ENCODE measurements around the gene TFF3. TPM values are rescaled to one million over a fixed set of nuclear protein-coding genes. Genes with fewer than 3 reads are reported as not detected.

The TFF3 gene
- total and polyA plus RNA-seq, 2 of the 13 experiments (the other 11 are each of a cell fraction or from before 2014, with no cell fraction given) = 14.2 to 26.9 TPM

DNA sequence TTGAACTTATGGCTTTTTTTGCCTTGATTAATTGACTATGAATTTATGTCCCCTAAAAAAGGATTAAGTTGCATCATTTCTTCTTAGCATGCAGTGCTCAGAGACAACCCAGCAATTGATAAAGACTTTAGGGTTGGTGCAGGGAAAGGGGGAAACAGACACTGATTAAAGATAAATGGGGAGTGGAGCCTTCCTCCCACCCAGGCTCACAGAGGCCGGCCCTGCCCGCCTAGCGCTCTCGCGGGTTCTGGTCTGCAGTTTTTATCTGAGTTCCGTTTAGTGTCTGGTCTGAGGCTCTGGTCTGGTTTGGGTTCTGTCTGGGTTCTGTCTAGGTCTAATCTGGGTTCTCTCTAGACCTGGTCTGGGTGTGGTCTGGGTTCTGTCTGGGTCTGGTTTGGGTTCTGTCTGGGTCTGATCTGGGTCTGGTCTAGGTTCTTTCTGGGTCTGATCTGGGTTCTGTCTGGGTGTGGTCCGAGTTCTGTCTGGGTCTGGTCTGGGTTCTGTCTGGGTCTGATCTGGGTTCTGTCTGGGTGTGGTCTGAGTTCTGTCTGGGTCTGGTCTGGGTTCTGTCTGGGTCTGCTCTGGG is 48.1 kb downstream of the TFF3 start:
- intact Hi-C loops (cut with micrococcal nuclease; ENCODE audit: unreplicated experiment) (no loop called here), in situ Hi-C loops (cut with HindIII; ENCODE audit: extremely low pct_ligation_motif_present, low pct_unique_long_range_greater_than_20kb) (no loop called here)
- Histone ChIP-seq H3K27ac (ENCODE audit: extremely low read length, insufficient read depth, low read length) (no peak overlapping the region), H4K20me1 (ENCODE audit: insufficient read depth, low read length) (no peaks in the 10 kb centered on the region; the same call in 1 of the 2 replicates), H2AFZ (ENCODE audit: low read length) (no peak overlapping the region), H3K36me3 (replicated peaks in 1 of 2; ENCODE audit: control insufficient read depth in 1 of 2, insufficient read depth in 2 of 2, low read length in 2 of 2) (no peaks in the 10 kb centered on the region), H3K9ac (ENCODE audit: insufficient read depth, low read depth, low read length) (no peak overlapping the region), H3K79me2 (ENCODE audit: insufficient read depth, low read length) (no peaks in the 10 kb centered on the region), H3K27me3 (ENCODE audit: control insufficient read depth in 1 of 2, insufficient read depth in 2 of 2, low read length in 2 of 2) (peaks cover 1 to 23% of the 10 kb centered on the region in 2 experiments; a peak in 4 of 5 replicates), H3K4me3 (replicated peaks in 1 of 3; ENCODE audit: insufficient read depth in 1 of 3, low read depth in 2 of 3, low read length in 3 of 3) (no peak overlapping the region), H3K9me3 (ENCODE audit: low read length) (no peaks in the 10 kb centered on the region), H3K4me1 (ENCODE audit: insufficient read depth, low read length) (peaks cover 18% of the 10 kb centered on the region), H3K4me2 (ENCODE audit: low read depth, low read length) (no peak overlapping the region)
- POLR2A ChIA-PET = no interaction called here
- no peak for DNase-seq (ENCODE audit: low spot score)
- WGBS (ENCODE audit: low lambda C conversion rate) = 86% methylated on average over 6 of the region's 7 CpGs
- no peak for ATAC-seq
- no peak for FAIRE-seq
- BruUV-seq (replicated peaks) = no TSS peak
- CTCF ChIA-PET (ENCODE audit: low intra/inter-chr PET ratio, low total read pairs) = no interaction called here
- no peak for TF ChIP-seq REPIN1 (CRISPR knock-in tag; IDR thresholded peaks at IDR 0.05; ENCODE audit: borderline replicate concordance, low read depth)
- no peak for TF ChIP-seq ZNF232 (CRISPR knock-in tag; IDR thresholded peaks at IDR 0.05; ENCODE audit: borderline replicate concordance)
- TF ChIP-seq, protein P1, sequence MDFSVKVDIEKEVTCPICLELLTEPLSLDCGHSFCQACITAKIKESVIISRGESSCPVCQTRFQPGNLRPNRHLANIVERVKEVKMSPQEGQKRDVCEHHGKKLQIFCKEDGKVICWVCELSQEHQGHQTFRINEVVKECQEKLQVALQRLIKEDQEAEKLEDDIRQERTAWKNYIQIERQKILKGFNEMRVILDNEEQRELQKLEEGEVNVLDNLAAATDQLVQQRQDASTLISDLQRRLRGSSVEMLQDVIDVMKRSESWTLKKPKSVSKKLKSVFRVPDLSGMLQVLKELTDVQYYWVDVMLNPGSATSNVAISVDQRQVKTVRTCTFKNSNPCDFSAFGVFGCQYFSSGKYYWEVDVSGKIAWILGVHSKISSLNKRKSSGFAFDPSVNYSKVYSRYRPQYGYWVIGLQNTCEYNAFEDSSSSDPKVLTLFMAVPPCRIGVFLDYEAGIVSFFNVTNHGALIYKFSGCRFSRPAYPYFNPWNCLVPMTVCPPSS (IDR thresholded peaks at IDR 0.05) = no peak
- no peak for TF ChIP-seq ZNF713 (CRISPR knock-in tag; IDR thresholded peaks at IDR 0.05)
- no peak for TF ChIP-seq ZNF567 (CRISPR knock-in tag; IDR thresholded peaks at IDR 0.05; ENCODE audit: borderline replicate concordance)
- no peak for TF ChIP-seq ZNF24 (IDR thresholded peaks at IDR 0.05)
- TF ChIP-seq MAZ (IDR thresholded peaks at IDR 0.05; ENCODE audit: borderline replicate concordance, low read depth, low read length) = no peak
- TF ChIP-seq MAZ (CRISPR knock-in tag; IDR thresholded peaks at IDR 0.05; ENCODE audit: low read depth) = no peak
- TF ChIP-seq, protein P2, sequence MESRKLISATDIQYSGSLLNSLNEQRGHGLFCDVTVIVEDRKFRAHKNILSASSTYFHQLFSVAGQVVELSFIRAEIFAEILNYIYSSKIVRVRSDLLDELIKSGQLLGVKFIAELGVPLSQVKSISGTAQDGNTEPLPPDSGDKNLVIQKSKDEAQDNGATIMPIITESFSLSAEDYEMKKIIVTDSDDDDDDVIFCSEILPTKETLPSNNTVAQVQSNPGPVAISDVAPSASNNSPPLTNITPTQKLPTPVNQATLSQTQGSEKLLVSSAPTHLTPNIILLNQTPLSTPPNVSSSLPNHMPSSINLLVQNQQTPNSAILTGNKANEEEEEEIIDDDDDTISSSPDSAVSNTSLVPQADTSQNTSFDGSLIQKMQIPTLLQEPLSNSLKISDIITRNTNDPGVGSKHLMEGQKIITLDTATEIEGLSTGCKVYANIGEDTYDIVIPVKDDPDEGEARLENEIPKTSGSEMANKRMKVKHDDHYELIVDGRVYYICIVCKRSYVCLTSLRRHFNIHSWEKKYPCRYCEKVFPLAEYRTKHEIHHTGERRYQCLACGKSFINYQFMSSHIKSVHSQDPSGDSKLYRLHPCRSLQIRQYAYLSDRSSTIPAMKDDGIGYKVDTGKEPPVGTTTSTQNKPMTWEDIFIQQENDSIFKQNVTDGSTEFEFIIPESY (CRISPR knock-in tag; IDR thresholded peaks at IDR 0.05) = no peak
- TF ChIP-seq DMAP1 (CRISPR knock-in tag; IDR thresholded peaks at IDR 0.05) = no peak
- TF ChIP-seq, protein P3, sequence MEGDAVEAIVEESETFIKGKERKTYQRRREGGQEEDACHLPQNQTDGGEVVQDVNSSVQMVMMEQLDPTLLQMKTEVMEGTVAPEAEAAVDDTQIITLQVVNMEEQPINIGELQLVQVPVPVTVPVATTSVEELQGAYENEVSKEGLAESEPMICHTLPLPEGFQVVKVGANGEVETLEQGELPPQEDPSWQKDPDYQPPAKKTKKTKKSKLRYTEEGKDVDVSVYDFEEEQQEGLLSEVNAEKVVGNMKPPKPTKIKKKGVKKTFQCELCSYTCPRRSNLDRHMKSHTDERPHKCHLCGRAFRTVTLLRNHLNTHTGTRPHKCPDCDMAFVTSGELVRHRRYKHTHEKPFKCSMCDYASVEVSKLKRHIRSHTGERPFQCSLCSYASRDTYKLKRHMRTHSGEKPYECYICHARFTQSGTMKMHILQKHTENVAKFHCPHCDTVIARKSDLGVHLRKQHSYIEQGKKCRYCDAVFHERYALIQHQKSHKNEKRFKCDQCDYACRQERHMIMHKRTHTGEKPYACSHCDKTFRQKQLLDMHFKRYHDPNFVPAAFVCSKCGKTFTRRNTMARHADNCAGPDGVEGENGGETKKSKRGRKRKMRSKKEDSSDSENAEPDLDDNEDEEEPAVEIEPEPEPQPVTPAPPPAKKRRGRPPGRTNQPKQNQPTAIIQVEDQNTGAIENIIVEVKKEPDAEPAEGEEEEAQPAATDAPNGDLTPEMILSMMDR (CRISPR knock-in tag; IDR thresholded peaks at IDR 0.05) = no peak
- no peak for TF ChIP-seq NR2C2 (CRISPR knock-in tag; IDR thresholded peaks at IDR 0.05; ENCODE audit: borderline replicate concordance)
- TF ChIP-seq HMGA1 (CRISPR knock-in tag; conservative IDR thresholded peaks at IDR 0.05) = no peak
- TF ChIP-seq CHD2 (IDR thresholded peaks at IDR 0.05; ENCODE audit: low read depth, low read length) = no peak
- TF ChIP-seq KLF11 (CRISPR knock-in tag; IDR thresholded peaks at IDR 0.05) = no peak
- no peak for TF ChIP-seq ZNF776 (CRISPR knock-in tag; IDR thresholded peaks at IDR 0.05)
- TF ChIP-seq NR2F6 (IDR thresholded peaks at IDR 0.05) = no peak
- no peak for TF ChIP-seq NR2F6 (CRISPR knock-in tag; IDR thresholded peaks at IDR 0.05)
- TF ChIP-seq, protein P4, sequence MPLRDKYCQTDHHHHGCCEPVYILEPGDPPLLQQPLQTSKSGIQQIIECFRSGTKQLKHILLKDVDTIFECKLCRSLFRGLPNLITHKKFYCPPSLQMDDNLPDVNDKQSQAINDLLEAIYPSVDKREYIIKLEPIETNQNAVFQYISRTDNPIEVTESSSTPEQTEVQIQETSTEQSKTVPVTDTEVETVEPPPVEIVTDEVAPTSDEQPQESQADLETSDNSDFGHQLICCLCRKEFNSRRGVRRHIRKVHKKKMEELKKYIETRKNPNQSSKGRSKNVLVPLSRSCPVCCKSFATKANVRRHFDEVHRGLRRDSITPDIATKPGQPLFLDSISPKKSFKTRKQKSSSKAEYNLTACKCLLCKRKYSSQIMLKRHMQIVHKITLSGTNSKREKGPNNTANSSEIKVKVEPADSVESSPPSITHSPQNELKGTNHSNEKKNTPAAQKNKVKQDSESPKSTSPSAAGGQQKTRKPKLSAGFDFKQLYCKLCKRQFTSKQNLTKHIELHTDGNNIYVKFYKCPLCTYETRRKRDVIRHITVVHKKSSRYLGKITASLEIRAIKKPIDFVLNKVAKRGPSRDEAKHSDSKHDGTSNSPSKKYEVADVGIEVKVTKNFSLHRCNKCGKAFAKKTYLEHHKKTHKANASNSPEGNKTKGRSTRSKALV (CRISPR knock-in tag; IDR thresholded peaks at IDR 0.05) = no peak
